Endothelial cell of umbilical vein (primary cell): ENCODE results near the gene APBA2. TPM values are rescaled to one million over a fixed set of nuclear protein-coding genes. Genes with fewer than 3 reads are reported as not detected.

Experiments
- BruUV-seq: library from RNA; stranded (reverse); fragments of 400-500 nt; replicated peaks from 2 replicates; lab custom pipeline; 2021; lab: Mats Ljungman, UMichigan
- CTCF ChIA-PET: fragments of 300-600, 350-600 bp; sonication (Branson Sonifier 250); formaldehyde crosslinking; loops from one replicate; lab custom pipeline; 2021; ENCODE audit warnings: antibody characterized with exemption, inconsistent platforms; lab: Charles Lee
- POLR2A ChIA-PET: fragments of 300-600, 350-600 bp; sonication (Branson Sonifier 250); formaldehyde crosslinking; loops from one replicate; lab custom pipeline; 2021; ENCODE audit warnings: antibody characterized with exemption, inconsistent platforms; lab: Charles Lee
- DNase-seq: peaks from one replicate; pipeline ENCODE4 v3.0.0-alpha.2; 2011; ENCODE audit warnings: low read depth, low spot score
- FAIRE-seq: peaks from 2 replicates; lab custom pipeline; 2011; peaks lifted over from hg19 to GRCh38; lab: Jason Lieb, UNC
- H2AFZ ChIP-seq: 2 replicates; pipeline ENCODE4 v1.6.0; 2012; ENCODE audit warnings: low read depth, low read length, control low read depth, inconsistent platforms
- H3K27ac ChIP-seq: 2 replicates; pipeline ENCODE4 v1.5.1; 2011; ENCODE audit warnings: low read depth, mild to moderate bottlenecking, control low read depth, low read length, moderate library complexity; ENCODE audit not compliant: insufficient read depth
- H3K27me3 ChIP-seq, 2 experiments: 2 replicates each; pipeline versions ENCODE4 v1.6.0 to v1.6.1; 2011; ENCODE audit warnings: low read length in 2 of 2, mixed read lengths in 1 of 2; ENCODE audit not compliant: control insufficient read depth in 2 of 2, insufficient read depth in 2 of 2
- H3K36me3 ChIP-seq, 2 experiments: 2 replicates in 1 of 2; 3 replicates in 1 of 2; pipeline ENCODE4 v1.5.1; 2011; ENCODE audit warnings: low read length in 2 of 2, mild to moderate bottlenecking in 1 of 2, moderate library complexity in 1 of 2; ENCODE audit not compliant: control insufficient read depth in 2 of 2, insufficient read depth in 2 of 2; ENCODE audit errors: extremely low read depth in 1 of 2
- H3K4me1 ChIP-seq: 3 replicates; pipeline ENCODE4 v1.5.1; 2011; ENCODE audit warnings: mild to moderate bottlenecking, low read length; ENCODE audit not compliant: control insufficient read depth, insufficient read depth; ENCODE audit errors: extremely low read depth
- H3K4me2 ChIP-seq: 2 replicates; pipeline ENCODE4 v1.6.1; 2011; ENCODE audit warnings: low read length, control low read depth, mixed read lengths; ENCODE audit not compliant: insufficient read depth
- H3K4me3 ChIP-seq, 3 experiments: fragments of 200-600 bp in 1 of 3; sonication (generic), shearing (Covaris generic) in 1 of 3; replicated peaks in 1 of 3; 2 replicates each; pipeline ENCODE4 v1.5.1; 2011 to 2016; ENCODE audit warnings: control low read depth in 3 of 3, low read length in 3 of 3, mild to moderate bottlenecking in 2 of 3, inconsistent platforms in 1 of 3, low read depth in 1 of 3, moderate library complexity in 1 of 3; ENCODE audit not compliant: insufficient read depth in 1 of 3
- H3K79me2 ChIP-seq: 2 replicates; pipeline ENCODE4 v1.6.0; 2012; ENCODE audit warnings: low read length, inconsistent platforms; ENCODE audit not compliant: control insufficient read depth, insufficient read depth
- H3K9ac ChIP-seq: replicated peaks from 2 replicates; pipeline ENCODE3; 2011; ENCODE audit warnings: low read length, control low read depth; ENCODE audit not compliant: insufficient read depth; ENCODE audit errors: extremely low read depth
- H3K9me1 ChIP-seq: replicated peaks from 3 replicates; pipeline ENCODE4 v1.6.0; 2011; ENCODE audit warnings: mild to moderate bottlenecking, low read length; ENCODE audit not compliant: control insufficient read depth, insufficient read depth; ENCODE audit errors: extremely low read depth
- H3K9me3 ChIP-seq: replicated peaks from 2 replicates; pipeline ENCODE4 v1.5.1; 2012; ENCODE audit warnings: low read length, inconsistent platforms; ENCODE audit not compliant: control insufficient read depth, insufficient read depth
- H4K20me1 ChIP-seq: replicated peaks from 2 replicates; pipeline ENCODE3; 2011; ENCODE audit warnings: mild to moderate bottlenecking, low read length; ENCODE audit not compliant: control insufficient read depth, insufficient read depth; ENCODE audit errors: extremely low read depth
- CTCF ChIP-seq, 2 donors: IDR thresholded peaks; 1 replicate in 1 of 2; 2 replicates in 1 of 2; pipeline ENCODE4 v1.5.1; 2011; ENCODE audit warnings: low read length in 2 of 2, mild to moderate bottlenecking in 2 of 2, moderate library complexity in 2 of 2, control low read depth in 1 of 2, inconsistent platforms in 1 of 2, low read depth in 1 of 2; ENCODE audit not compliant: insufficient read depth in 1 of 2; ENCODE audit errors: extremely low read depth in 1 of 2
- EZH2 ChIP-seq: IDR thresholded peaks from 2 replicates; pipeline ENCODE4 v1.6.1; 2012; ENCODE audit warnings: borderline replicate concordance, low read depth, mild to moderate bottlenecking, moderate library complexity, low read length, inconsistent platforms; ENCODE audit not compliant: severe bottlenecking
- FOS ChIP-seq: IDR thresholded peaks from 2 replicates; pipeline ENCODE4 v1.6.1; 2011; ENCODE audit warnings: mild to moderate bottlenecking, low read length, moderate library complexity, borderline replicate concordance; ENCODE audit not compliant: insufficient read depth
- GATA2 ChIP-seq: IDR thresholded peaks from 2 replicates; pipeline ENCODE4 v1.7.0; 2011; ENCODE audit warnings: low read depth, mild to moderate bottlenecking, moderate library complexity, mixed read lengths, low read length; ENCODE audit not compliant: insufficient read length, insufficient read depth
- JUN ChIP-seq: IDR thresholded peaks from 2 replicates; pipeline ENCODE4 v1.6.1; 2011; ENCODE audit warnings: borderline replicate concordance, low read depth; ENCODE audit not compliant: insufficient read length, insufficient read depth
- MAX ChIP-seq: IDR thresholded peaks from 2 replicates; pipeline ENCODE4 v1.6.1; 2011; ENCODE audit not compliant: insufficient read depth, insufficient read length
- MYC ChIP-seq: IDR thresholded peaks from one replicate; pipeline ENCODE4 v1.6.1; 2011; ENCODE audit warnings: mild to moderate bottlenecking, low read depth, low read length
- POLR2A ChIP-seq: IDR thresholded peaks from 2 replicates; pipeline ENCODE4 v1.6.1; 2012; ENCODE audit warnings: low read depth, mild to moderate bottlenecking, control low read depth, low read length
- POLR2AphosphoS5 ChIP-seq: IDR thresholded peaks from 2 replicates; pipeline ENCODE4 v1.6.1; 2012; ENCODE audit warnings: low read depth, mild to moderate bottlenecking, control low read depth, low read length, moderate library complexity; ENCODE audit not compliant: insufficient read depth
- dilution Hi-C: fragments of 300-500 bp; cut with MboI; formaldehyde crosslinking; loops from one replicate; pipeline ENCODE4 v1.15.0; 2019; ENCODE audit warnings: low sequenced_read_pairs; ENCODE audit not compliant: extremely low pct_ligation_motif_present
- intact Hi-C: fragments of 100-400 bp; cut with micrococcal nuclease; formaldehyde crosslinking; loops from one replicate; pipeline ENCODE4 v1.10.0; 2022
- polyA plus RNA-seq, 4 experiments: library from polyadenylated mRNA; depleted of rRNA in 3 of 4; stranded (reverse) in 3 of 4; unstranded in 1 of 4; fragments of >200 nt; gene quantifications; 2 replicates each; pipeline versions ENCODE4 v1.2.1 to v1.2.3, GENCODE V29; 2011 to 2012; ENCODE audit warnings: missing spikeins in 1 of 4
- total RNA-seq: library from RNA; stranded (reverse); gene quantifications from 2 replicates; pipeline ENCODE4 v1.2.3, GENCODE V29; 2021

Gene APBA2
- total and polyA plus RNA-seq, 2 donors (not counting 3 experiments of a cell fraction or from before 2014, with no cell fraction given) = 5.7 to 11.1 TPM

DNA sequence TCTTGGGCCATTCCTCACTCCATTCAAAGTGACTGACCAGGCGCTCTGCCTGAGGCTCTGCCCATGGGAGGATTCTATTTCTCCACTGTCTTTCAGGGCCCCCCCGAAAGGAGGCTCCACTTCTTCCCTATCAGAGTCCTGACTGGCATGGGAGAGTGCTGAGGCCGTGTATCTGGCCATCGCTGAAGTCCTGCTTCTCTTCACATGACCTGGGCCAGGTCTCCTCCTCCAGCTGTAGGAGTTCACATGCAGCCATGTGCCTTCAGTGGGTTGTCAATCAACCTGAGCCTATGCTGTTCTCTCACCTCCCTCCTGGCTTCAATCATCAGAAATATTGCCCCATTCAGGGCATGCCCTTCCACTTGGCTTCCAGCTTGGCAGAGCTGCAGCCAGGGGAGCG is 12.8 kb upstream of the APBA2 start:
- Histone ChIP-seq H3K9ac (no peak overlapping the region), H2AFZ (no peak overlapping the region), H3K4me3 (no peak overlapping the region), H4K20me1 (no peaks in the 10 kb centered on the region), H3K79me2 (no peaks in the 10 kb centered on the region), H3K27ac (no peak overlapping the region), H3K4me2 (no peak overlapping the region), H3K9me3 (no peaks in the 10 kb centered on the region), H3K9me1 (no peaks in the 10 kb centered on the region), H3K36me3 (no peaks in the 10 kb centered on the region), H3K27me3 (no peaks in the 10 kb centered on the region), H3K4me1 (no peaks in the 10 kb centered on the region)
- no TSS peak for BruUV-seq
- DNase-seq = no peak
- POLR2A ChIA-PET = no interaction called here
- dilution Hi-C loops = no loop called here
- FAIRE-seq = no peak
- TF ChIP-seq GATA2 (no peak), POLR2AphosphoS5 (no peak), CTCF (IDR thresholded peaks at IDR 0.05; ENCODE audit: extremely low read depth in 1 of 2, insufficient read depth in 1 of 2, low read depth in 1 of 2, low read length in 2 of 2) (no peak), EZH2 (no peak), POLR2A (no peak), MAX (no peak), JUN (no peak), MYC (no peak), FOS (no peak)
- CTCF ChIA-PET = interaction anchor here (1.0 to 1.3 kb wide), 3 partner anchors 217 to 231 kb away, joined by 3 to 4 read pairs (median 3); no protein-coding TSS in a partner anchor
- intact Hi-C loops = no loop called here
